Kidney capillary endothelial cell (primary cell): Measurements from ENCODE around the gene ATG4C.
"Not testable (repeated sequence)": the region's sequence is repeated elsewhere in the genome, so short reads cannot be mapped to it uniquely, and the experiment has no call there.

Experiments used
- DNase-seq: peaks from one replicate; pipeline ENCODE4 v3.0.0-alpha.2; 2018; ENCODE audit warnings: low spot score

ATG4C gene, protein sequence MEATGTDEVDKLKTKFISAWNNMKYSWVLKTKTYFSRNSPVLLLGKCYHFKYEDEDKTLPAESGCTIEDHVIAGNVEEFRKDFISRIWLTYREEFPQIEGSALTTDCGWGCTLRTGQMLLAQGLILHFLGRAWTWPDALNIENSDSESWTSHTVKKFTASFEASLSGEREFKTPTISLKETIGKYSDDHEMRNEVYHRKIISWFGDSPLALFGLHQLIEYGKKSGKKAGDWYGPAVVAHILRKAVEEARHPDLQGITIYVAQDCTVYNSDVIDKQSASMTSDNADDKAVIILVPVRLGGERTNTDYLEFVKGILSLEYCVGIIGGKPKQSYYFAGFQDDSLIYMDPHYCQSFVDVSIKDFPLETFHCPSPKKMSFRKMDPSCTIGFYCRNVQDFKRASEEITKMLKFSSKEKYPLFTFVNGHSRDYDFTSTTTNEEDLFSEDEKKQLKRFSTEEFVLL

DNA sequence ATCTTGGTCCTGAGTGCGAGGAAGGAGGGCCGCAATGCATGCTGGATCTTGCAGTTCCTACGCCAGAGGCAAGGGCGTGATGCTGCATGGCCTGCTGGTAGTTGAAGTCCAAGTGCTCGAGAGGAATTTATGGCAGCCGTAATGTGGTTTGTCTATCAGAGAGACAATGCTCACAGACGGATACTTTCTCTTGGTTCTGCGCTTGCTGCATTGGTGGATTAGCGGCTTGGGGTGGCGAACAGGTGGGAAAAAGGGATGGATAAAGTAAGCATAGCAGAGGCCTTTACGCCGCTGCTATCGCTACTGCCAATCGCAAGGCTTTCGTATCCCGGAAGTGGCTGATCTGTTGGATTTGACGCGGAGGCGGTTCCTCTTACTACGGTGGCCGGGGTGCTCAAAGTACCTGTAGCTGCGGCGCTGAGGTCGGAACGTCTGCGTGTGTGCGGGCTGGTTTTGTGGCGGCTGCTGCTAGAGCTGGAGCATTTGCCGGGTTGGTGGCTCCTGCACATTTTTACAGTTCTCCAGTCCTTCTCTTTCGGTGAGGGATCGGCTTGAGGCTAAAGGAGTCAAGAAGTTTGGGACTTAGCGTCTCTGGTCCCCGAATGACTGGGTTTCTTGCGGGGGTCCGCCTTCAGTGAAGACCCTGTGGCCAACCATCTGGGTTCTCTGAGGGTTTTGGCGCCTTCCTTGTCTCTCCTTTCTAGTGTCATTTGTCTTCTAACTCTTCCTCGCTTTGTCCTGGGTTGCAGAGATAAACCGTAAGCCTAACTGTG lies at the start of gene ATG4C:
Gene ATG4C, plus strand, starts transcription at position 397 of the 773 bp plus-strand sequence. CDS start 19,655 bp downstream, outside the sequence.
- DNase-seq: peak; percentile 93

DNA sequence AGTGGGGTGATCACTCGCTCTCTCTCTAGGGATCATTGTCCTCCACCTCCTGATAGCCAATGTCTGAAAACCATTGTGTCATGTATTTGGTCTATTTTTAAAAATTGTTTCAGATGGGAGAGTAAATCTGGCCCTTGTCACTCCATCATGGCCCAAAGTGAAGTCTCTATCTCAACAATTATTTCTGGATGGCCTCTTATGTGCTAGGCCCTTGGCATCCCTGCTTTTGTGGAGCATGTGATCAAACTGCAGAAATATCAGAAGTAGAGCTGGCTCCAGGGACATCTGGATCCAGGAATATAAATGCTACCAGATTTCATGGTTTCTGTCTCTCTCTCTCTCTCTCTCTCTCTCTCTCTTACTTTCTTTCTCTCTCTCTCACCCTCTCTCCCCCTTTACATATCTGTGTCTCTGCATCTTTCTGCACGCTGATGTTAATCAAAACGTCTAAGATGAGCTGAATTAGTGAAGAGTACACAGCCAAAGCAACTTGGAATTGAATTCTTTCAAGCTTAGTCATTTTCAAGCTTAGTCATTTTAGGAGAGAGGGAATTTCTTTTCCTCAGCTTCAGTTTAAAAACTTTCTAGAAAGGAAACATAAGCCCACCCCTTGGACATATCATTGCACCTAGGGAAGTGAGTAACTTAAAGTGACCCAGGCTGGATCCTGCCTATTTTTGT lies 48.3 kb upstream of the ATG4C start:
- no peak for DNase-seq

DNA sequence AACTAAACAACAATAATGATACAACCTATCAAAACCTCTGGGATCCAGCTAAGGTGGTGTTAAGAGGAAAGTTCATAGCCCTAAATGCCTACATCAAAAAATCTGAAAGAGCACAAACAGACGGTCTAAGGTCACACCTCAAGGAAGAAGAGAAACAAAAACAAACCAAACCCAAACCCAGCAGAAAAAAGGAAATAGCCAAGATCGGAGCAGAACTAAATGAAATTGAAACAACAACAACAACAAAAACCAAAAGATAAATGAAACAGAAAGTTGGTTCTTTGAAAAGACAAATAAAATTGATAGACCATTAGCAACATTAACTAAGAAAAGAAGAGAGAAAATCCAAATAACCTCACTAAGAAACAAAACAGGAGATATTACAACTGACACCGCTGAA lies 43.2 kb upstream of the ATG4C start:
- DNase-seq: not testable (repeated sequence)

DNA sequence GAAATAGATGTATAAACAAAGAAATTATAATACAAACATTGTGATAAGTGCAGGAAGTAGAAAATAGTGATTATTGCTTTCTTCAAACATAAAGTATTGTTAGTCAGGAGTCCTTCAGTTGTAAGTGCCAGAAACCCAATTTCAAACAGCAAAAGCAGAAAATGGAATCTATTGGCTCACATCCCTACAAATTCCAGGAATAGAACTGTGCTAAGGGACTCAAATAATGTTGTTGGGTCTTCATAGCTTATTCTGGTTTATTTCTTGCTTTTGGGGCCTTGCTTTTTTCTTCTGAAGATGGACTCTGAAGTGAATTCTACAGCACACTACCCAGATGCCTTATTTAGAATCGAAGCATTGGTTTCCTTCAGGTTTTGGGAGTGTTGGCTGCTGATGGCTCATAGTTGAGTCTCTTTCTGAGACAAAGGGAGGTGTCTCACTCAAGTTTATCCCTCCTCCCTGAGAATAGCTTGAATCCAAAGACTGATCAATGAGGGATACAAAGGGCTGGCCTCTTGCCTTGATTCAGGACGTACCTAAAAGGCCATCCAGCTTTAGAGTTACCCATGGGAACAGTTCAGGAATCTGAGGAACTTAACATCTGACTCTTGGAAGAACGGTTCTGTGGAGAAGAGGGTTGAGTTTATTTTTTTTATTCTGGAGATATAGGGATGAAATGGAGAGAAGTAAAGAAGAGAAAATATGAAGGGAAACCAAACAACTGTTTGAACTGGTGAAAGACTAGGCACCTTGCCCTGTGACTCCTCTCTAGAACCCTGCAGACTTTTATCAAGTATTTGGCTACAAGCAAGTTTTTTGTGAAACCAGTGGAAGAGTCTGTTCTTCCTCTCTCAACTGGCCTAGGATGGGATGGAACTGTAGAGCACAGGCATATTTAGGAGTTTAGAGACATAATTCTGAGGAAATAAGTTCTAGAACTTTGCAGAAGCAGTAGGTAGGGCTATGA lies 39.0 kb upstream of the ATG4C start:
- DNase-seq: no peak

DNA sequence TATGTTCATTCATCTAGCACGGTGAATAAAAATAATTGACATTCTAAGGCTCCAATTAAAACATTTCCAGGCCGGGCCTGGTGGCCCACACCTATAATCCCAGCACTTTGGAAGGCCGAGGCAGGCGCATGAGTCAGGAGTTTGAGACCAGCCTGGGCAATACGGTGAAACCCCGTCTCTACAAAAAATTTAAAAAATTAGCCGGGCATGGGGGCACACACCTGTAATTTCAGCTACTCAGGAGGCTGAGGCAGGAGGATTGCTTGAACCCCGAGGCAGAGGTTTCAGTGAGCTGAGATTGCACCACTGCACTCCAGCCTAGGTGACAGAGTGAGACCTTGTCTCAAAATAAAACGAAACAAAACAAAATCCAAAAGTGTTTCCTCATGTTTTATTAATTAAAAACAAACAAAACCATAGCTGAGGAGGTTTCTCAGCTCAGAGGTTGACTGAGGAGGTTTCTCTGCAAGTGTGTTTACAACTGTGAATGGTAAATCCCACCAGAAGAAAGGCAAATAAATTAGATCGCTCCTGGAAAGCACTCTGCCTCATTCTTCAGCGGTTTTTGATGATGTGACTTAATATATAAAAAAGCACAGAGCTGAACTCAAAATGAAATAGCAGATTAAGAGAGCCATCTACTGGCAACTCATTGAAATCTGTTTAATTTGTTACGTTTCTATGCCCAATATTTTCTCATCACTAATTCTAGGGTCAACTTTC lies 37.7 kb upstream of the ATG4C start:
- DNase-seq: peak; percentile 66

DNA sequence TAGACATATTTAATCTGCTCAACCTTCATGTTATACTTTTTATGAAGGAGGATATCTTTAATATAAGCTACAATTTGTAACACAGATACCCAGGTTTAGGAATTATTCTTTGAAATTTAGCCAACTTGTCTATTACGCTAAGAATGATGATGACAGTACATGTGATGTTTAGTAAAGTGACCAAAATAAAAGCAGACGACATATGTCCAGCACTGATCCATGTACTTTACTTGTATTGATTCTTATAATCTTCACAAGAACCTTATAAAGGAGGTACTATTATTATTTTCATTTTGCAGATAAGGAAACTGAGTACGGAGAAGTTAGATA lies 37.2 kb upstream of the ATG4C start:
- no peak for DNase-seq

DNA sequence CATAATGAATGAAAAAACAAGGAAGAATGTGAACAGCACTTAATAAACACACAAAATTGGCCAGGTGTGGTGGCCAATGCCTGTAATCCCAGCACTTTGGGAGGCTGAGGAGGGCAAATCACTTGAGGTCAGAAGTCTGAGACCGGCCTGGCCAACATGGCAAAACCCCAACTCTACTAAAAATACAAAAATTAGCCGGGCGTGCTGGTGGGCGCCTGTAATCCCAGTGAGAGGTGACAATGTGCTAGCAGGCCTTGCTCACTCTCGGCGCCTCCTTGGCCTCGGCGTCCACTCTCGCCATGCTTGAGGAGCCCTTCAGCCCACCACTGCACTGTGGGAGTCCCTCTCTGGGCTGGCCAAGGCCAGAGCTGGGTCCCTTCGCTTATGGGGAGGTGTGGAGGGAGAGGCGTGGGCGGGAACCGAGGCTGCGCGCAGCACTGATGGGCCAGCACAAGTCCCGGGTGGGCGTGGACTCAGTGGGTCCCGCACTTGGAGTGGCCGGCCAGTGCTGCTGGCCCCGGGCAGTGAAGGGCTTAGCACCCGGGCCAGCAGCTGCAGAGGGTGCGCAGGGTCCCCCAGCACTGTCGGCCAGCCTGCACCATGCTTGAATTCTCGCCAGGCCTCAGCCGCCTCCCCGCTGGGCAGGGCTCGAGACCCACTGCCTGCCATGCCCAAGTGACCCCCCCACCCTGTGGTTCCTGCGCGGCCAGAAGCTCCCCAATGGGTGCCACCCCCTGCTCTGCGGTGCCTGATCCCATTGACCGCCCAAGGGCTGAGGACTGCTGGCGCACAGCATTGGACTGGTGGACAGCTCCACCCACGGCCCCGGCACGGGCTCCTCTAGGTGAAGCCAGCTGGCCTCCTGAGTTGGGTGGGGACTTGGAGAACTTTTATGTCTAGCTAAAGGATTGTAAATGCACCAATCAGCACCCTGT lies 30.6 kb upstream of the ATG4C start:
- no peak for DNase-seq

DNA sequence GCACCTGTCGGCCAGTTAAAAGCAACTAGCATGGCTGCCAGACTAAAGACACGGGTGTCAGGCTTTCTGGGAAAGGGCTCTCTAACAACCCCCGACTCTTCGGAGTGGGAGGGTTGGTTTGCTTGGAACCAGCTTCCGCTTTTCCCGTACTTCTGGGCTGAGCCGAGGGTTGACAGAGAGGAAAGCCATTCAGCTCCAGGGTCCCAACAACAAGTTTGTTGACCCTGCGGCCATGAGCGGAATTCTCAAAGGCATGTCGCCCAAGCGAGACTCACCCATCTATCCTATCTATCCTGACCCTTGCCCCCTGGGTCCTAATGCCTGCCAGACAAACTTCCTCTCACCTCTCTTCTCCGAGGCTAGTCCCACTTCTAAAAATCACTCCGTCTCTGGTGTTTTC lies 29.0 kb upstream of the ATG4C start:
- not testable (repeated sequence) for DNase-seq

DNA sequence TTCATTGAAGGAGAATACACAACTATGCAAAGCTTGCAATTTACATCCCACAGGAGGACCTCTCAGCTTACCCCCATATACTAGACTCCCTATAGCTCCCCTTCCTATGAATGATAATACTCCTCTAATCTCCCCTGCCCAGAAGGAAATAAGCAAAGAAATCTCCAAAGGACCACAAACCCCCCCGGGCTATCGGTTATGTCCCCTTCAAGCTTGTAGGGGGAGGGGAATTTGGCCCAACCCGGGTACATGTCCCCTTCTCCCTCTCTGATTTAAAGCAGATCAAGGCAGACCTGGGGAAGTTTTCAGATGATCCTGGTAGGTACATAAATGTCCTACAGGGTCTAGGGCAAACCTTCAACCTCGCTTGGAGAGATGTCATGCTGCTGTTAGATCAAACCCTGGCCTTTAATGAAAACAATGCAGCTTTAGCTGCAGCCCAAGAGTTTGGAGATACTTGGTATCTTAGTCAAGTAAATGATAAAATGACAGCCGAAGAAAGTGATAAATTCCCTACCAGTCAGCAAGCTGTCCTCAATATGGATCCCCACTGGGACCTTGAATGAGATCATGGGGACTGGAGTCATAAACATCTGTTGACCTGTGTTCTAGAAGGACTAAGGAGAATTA lies 27.6 kb upstream of the ATG4C start:
- not testable (repeated sequence) for DNase-seq

DNA sequence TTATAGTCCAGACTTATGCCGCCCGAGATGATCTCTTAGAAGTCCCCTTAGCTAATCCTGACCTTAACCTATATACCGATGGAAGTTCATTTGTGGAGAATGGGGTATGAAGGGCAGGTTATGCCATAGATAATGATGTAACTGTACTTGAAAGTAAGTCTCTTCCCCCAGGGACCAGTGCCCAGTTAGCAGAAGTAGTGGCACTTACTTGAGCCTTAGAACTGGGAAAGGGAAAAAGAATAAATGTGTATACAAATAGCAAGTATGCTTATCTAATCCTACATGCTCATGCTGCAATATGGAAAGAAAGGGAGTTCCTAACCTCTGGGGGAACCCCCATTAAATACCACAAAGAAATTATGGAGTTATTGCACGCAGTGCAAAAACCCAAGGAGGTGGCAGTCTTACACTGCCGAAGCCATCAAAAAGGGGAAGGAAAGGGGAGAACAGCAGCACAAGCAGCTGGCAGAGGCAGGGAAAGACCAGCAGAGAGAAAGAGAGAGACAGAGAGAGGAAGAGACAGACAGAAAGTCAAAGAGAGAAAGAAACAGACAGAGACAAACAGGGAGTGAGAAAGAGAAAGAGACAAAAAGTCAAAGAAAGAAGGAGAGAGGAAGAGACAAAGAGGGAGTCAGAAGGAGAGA lies 24.6 kb upstream of the ATG4C start:
- not testable (repeated sequence) for DNase-seq

DNA sequence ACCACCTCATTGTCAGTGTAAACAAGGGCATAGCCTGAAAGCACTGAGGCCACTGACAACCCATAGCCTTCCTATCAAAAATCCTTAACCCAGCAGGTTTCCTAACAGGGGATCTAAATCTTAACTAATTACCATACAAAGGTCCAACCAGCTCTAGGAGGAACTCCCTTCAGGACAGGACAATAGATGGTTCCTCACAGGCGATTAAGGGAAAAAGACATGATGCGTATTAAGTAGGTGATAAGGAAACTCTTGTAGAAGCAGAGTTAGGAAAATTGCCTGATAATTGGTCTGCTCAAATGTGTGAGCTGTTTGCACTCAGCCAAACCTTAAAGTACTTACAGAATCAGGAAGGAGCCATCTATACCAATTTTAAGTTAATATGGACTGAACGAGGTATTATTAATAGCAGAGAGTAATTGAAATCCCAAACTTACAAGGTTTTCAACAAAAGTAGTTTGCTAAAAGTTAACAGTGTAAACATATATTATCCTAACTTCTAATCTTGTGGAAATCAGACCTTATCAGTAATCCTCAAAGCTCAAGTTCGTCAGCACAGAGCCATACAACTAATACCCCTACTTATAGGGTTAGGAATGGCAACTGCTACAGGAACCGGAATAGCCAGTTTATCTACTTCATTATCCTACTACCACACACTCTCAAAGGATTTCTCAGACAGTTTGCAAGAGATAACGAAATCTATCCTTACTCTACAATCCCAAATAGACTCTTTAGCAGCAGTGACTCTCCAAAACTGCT lies 23.7 kb upstream of the ATG4C start:
- not testable (repeated sequence) for DNase-seq

DNA sequence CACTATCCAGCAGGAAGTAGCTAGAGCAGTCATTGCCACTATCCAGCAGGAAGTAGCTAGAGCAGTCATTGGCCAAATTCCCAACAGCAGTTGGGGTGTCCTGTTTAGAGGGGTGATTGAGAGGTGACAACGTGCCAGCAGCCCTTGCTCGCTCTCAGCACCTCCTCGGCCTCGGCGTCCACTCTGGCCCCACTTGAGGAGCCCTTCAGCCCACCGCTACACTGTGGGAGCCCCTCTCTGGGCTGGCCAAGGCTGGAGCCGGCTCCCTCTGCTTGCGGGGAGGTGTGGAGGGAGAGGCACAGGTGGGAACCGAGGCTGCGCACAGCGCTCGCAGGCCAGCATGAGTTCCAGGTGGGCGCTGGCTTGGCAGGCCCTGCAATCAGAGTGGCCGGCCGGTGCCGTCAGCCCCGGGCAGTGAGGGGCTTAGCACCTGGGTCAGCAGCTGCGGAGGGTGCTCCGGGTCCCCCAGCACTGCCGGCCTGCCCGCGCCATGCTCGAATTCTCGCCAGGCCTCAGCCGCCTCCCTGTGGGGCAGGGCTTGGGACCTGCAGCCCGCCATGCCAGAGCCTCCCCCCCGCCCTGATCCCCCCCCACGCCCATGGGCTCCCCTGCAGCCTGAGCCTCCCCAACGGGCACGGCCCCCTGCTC lies 22.6 kb upstream of the ATG4C start:
- not testable (repeated sequence) for DNase-seq

DNA sequence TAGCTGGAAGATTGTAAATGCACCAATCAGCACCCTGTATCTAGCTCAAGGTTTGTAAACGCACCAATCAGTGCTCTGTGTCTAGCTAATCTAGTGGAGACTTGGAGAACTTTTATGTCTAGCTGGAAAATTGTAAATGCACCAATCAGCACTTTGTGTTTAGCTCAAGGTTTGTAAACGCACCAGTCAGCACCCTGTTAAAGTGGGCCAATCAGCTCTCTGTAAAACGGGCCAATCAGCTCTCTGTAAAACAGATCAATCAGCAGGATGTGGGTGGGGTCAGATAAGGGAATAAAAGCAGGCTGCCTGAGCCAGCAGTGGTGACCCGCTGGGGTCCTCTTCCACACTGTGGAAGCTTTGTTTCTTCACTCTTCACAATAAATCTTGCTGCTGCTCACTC lies 21.9 kb upstream of the ATG4C start:
- DNase-seq: not testable (repeated sequence)

DNA sequence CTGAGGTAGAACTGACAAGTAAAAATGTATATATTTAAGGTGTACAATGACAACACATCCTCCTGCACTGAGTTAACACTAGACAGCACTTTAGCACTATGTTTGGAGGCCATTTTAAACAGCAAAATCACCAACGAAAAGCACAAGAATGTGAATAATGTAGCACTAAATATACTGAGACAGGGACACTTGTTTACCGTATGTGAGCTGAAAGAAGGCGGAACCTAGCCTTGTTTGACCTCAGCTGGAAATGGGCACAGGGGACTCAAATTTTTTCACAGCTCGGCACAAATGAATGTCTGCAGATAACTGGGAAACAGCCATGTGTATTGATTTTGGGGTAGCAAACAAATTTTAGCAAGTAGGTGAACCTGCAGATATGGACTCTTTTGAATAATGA lies 18.0 kb upstream of the ATG4C start:
- DNase-seq: no peak

DNA sequence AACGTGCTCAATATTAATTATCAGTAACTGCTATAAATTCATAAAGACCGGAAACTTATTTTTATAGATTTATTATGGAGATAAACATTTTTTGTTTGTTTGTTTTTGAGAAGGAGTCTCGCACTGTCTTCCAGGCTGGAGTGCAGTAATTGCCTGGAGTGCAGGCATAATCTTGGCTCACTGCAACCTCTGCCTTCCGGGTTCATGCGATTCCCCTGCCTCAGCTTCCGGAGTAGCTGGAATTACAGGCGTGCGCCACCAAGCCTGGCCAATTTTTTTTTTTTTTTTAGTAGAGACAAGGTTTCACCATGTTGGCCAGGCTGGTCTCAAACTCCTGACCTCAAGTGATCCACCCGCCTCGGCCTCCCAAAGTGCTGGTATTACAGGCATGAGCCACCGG lies 15.4 kb upstream of the ATG4C start:
- not testable (repeated sequence) for DNase-seq

DNA sequence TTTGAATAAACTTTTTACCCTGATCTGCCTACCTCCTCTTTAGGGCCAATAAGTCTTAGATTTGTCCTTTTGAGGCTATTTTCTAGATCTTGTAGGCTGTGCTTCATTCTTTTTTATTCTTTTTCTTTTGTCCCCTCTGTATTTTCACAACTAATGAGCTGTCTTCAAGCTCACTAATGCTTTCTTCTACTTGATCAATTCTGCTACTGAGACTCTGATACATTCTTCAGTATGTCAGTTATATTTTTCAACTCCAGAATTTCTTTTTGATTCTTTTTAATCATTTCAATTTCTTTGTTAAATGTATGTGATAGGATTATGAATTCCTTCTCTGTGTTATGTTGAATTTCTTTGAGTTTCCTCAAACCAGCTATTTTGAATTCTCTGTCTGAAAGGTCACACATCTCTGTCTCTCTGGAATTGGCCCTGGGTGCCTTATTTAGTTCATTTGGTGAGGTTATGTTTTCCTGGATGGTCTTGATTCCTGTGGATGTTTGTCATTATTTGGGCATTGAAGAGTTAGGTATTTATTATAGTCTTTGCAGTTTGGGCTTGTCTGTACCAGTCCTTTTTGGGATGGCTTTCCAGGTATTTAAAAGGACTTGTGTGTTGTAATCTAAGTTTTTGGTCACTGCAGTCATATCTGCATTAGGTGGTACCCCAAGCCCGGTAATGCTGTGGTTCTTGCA lies 11.2 kb upstream of the ATG4C start:
- no peak for DNase-seq

DNA sequence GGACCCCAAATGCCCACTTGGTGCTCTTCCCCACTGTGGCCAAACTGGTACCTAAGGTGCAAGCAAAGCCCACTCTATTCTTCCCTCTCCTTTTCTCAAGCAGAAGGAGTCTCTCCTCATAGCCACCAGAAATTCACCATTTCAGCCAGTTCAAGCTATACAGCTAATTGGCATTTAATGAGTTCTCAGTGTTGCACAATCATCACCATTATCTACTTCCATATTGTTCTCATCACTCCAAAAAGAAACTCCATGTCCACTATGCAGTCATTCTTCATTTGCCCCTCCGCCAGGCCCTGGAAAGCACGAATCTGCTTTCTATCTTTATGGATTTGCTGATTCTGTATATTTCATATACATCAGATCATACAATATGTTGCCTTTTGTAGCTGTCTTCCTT lies 9.9 kb upstream of the ATG4C start:
- DNase-seq: no peak
